ENCODE measurements around the gene USP34.

The USP34 gene

GRCh38 chr2:61463769-61464475 lies 7.0 kb downstream of the USP34 start:
- Histone ChIP-seq H3K27me3 (ENCODE audit: insufficient read depth, poor library complexity, severe bottlenecking) (no peaks in the 10 kb centered on the region), H3K4me3 (replicated peaks; ENCODE audit: insufficient read depth, low read length) (no peak overlapping the region), H3K27ac (replicated peaks) (no peak overlapping the region)
- no peak for DNase-seq (ENCODE audit: low read depth in 1 of 2, low spot score in 1 of 2)
- TF ChIP-seq GABPA (IDR thresholded peaks at IDR 0.05; ENCODE audit: low read depth) (no peak), POLR2AphosphoS5 (IDR thresholded peaks at IDR 0.05; ENCODE audit: low read depth) (no peak), SPI1 (IDR thresholded peaks at IDR 0.05; ENCODE audit: borderline replicate concordance, low read depth) (no peak), REST (IDR thresholded peaks at IDR 0.05; ENCODE audit: insufficient replicate concordance, low read depth) (no peak), CTCF (IDR thresholded peaks at IDR 0.05; ENCODE audit: insufficient read depth, low read length) (no peak)

- Histone ChIP-seq H3K27ac (replicated peaks) (no peak overlapping the region), H3K27me3 (ENCODE audit: insufficient read depth, poor library complexity, severe bottlenecking) (no peaks in the 10 kb centered on the region), H3K4me3 (replicated peaks; ENCODE audit: insufficient read depth, low read length) (no peak overlapping the region)
- no peak for DNase-seq (ENCODE audit: low read depth in 1 of 2, low spot score in 1 of 2)
- TF ChIP-seq POLR2AphosphoS5 (IDR thresholded peaks at IDR 0.05; ENCODE audit: low read depth) (no peak), GABPA (IDR thresholded peaks at IDR 0.05; ENCODE audit: low read depth) (no peak), REST (IDR thresholded peaks at IDR 0.05; ENCODE audit: insufficient replicate concordance, low read depth) (no peak), SPI1 (IDR thresholded peaks at IDR 0.05; ENCODE audit: borderline replicate concordance, low read depth) (no peak), CTCF (IDR thresholded peaks at IDR 0.05; ENCODE audit: insufficient read depth, low read length) (no peak)
Observed at GRCh38 chr2:61461404-61461803, 9.5 kb downstream of the USP34 start.

- TF ChIP-seq POLR2AphosphoS5 (IDR thresholded peaks at IDR 0.05; ENCODE audit: low read depth) (no peak), REST (IDR thresholded peaks at IDR 0.05; ENCODE audit: insufficient replicate concordance, low read depth) (no peak), GABPA (IDR thresholded peaks at IDR 0.05; ENCODE audit: low read depth) (no peak), SPI1 (IDR thresholded peaks at IDR 0.05; ENCODE audit: borderline replicate concordance, low read depth) (no peak), CTCF (IDR thresholded peaks at IDR 0.05; ENCODE audit: insufficient read depth, low read length) (no peak)
- Histone ChIP-seq H3K27me3 (ENCODE audit: insufficient read depth, poor library complexity, severe bottlenecking) (no peaks in the 10 kb centered on the region), H3K4me3 (replicated peaks; ENCODE audit: insufficient read depth, low read length) (no peak overlapping the region), H3K27ac (replicated peaks) (no peak overlapping the region)
- DNase-seq (ENCODE audit: low read depth in 1 of 2, low spot score in 1 of 2) = no peak
Observed at GRCh38 chr2:61460163-61460562, 10.7 kb downstream of the USP34 start.
